NCI-H187 (cell line): ENCODE data around the gene USP2.
"Not testable (repeated sequence)": the region's sequence is repeated elsewhere in the genome, so short reads cannot be mapped to it uniquely, and the experiment has no call there.

Experiments used
- DNase-seq, 2 experiments: peaks; one replicate each; lab custom pipeline; 2025; lab: John Stamatoyannopoulos, UW

USP2 gene

GRCh38 chr11:119414321-119414720, 32.8 kb upstream of the USP2 start:
- DNase-seq, result no peak

- no peak for DNase-seq
Observed at GRCh38 chr11:119412072-119412471, 30.6 kb upstream of the USP2 start.

- no peak for DNase-seq
Observed at GRCh38 chr11:119410501-119410900, 29.0 kb upstream of the USP2 start.

- no peak for DNase-seq
Observed at GRCh38 chr11:119409731-119410130, 28.2 kb upstream of the USP2 start.

- DNase-seq, result no peak
Observed at GRCh38 chr11:119406005-119406404, 24.5 kb upstream of the USP2 start.

GRCh38 chr11:119405448-119405847, 24.0 kb upstream of the USP2 start:
- not testable (repeated sequence) for DNase-seq

- DNase-seq, result no peak
Observed at GRCh38 chr11:119404872-119405271, 23.4 kb upstream of the USP2 start.

GRCh38 chr11:119403021-119403420, 21.5 kb upstream of the USP2 start:
- no peak for DNase-seq

- no peak for DNase-seq
Observed at GRCh38 chr11:119402470-119402869, 21.0 kb upstream of the USP2 start.

- no peak for DNase-seq
Observed at GRCh38 chr11:119400860-119401259, 19.4 kb upstream of the USP2 start.

GRCh38 chr11:119397740-119398139, 16.2 kb upstream of the USP2 start:
- no peak for DNase-seq

- no peak for DNase-seq
Observed at GRCh38 chr11:119396835-119397234, 15.3 kb upstream of the USP2 start.

GRCh38 chr11:119391275-119391674, 9.8 kb upstream of the USP2 start:
- DNase-seq, result no peak

- DNase-seq, result no peak
Observed at GRCh38 chr11:119389611-119390254, 8.2 kb upstream of the USP2 start.

- no peak for DNase-seq
Observed at GRCh38 chr11:119388103-119388502, 6.6 kb upstream of the USP2 start.

- DNase-seq, result no peak
Observed at GRCh38 chr11:119384332-119384731, 2.8 kb upstream of the USP2 start.

GRCh38 chr11:119382513-119382912, 1.0 kb upstream of the USP2 start:
- not testable (repeated sequence) for DNase-seq

- no peak for DNase-seq
Observed at GRCh38 chr11:119382101-119382500, 611 bp upstream of the USP2 start.

GRCh38 chr11:119380827-119381180, 686 bp downstream of the USP2 start:
- no peak for DNase-seq

GRCh38 chr11:119380160-119380826, 1.2 kb downstream of the USP2 start:
- no peak for DNase-seq

GRCh38 chr11:119378851-119379465, 2.5 kb downstream of the USP2 start:
- no peak for DNase-seq

- DNase-seq, result no peak
Observed at GRCh38 chr11:119377961-119378667, 3.4 kb downstream of the USP2 start.
